ENCODE data around the gene RBMY1E.
"Not testable (repeated sequence)": the region's sequence is repeated elsewhere in the genome, so short reads cannot be mapped to it uniquely, and the experiment has no call there.

Gene RBMY1E

DNA sequence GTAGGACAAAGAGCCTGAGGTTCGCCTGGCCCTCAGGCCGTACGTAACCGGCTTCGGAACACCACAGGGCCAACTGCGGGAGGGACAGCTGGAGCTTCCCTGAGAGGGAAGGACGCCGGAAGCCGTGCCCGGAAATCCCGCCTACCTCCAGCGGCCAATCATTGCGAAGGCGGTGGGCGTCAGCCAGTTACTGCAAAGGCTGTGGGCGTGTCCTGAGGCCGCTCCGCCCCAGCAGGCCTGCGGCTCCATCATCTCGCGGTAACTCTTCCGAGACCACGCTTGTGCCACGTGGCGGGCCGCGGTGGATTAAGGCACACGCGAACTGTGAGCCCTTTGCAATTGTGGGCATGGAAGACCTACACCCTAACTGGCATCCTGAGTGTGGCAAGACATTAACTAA, at the start of gene RBMY1E:
Gene RBMY1E (minus strand): TSS at position 101 of the 400 bp plus-strand sequence. CDS start 1,978 bp downstream, outside the sequence.
- not testable (repeated sequence) for H3K4me1 ChIP-seq (ENCODE audit: insufficient read depth, low read length, severe bottlenecking); H4K20me1 ChIP-seq (ENCODE audit: insufficient read depth, low read length); H3K79me2 ChIP-seq (ENCODE audit: insufficient read depth, low read length); H3K9me2 ChIP-seq (ENCODE audit: low read depth, low read length); H3F3A ChIP-seq (ENCODE audit: insufficient read depth, low read length); H3K9me3 ChIP-seq (ENCODE audit: low read length); H3K27ac ChIP-seq (ENCODE audit: low read depth, low read length, poor library complexity, severe bottlenecking); H3K4me3 ChIP-seq (ENCODE audit: low read depth, low read length, poor library complexity, severe bottlenecking); H3K9ac ChIP-seq (ENCODE audit: low read length); H2AFZ ChIP-seq (ENCODE audit: low read length); H3K27me3 ChIP-seq (ENCODE audit: insufficient read depth, low read length); H3K4me2 ChIP-seq (ENCODE audit: low read length); H3K36me3 ChIP-seq (ENCODE audit: insufficient read depth, low read length)

DNA sequence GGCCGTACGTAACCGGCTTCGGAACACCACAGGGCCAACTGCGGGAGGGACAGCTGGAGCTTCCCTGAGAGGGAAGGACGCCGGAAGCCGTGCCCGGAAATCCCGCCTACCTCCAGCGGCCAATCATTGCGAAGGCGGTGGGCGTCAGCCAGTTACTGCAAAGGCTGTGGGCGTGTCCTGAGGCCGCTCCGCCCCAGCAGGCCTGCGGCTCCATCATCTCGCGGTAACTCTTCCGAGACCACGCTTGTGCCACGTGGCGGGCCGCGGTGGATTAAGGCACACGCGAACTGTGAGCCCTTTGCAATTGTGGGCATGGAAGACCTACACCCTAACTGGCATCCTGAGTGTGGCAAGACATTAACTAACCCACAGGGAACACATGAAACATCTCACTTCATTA, 23.4 kb downstream of the RBMY1E start, which contains the start of gene RBMY1D:
Gene RBMY1D (minus strand): TSS at position 101 of the 400 bp plus-strand sequence. CDS start 2,013 bp downstream, outside the sequence.
- not testable (repeated sequence) for H2AFZ ChIP-seq (ENCODE audit: low read length); H3K9me3 ChIP-seq (ENCODE audit: low read length); H3K9ac ChIP-seq (ENCODE audit: low read length); H3K4me1 ChIP-seq (ENCODE audit: insufficient read depth, low read length, severe bottlenecking); H3K27me3 ChIP-seq (ENCODE audit: insufficient read depth, low read length); H3K4me2 ChIP-seq (ENCODE audit: low read length); H3K79me2 ChIP-seq (ENCODE audit: insufficient read depth, low read length); H3F3A ChIP-seq (ENCODE audit: insufficient read depth, low read length); H3K4me3 ChIP-seq (ENCODE audit: low read depth, low read length, poor library complexity, severe bottlenecking); H3K27ac ChIP-seq (ENCODE audit: low read depth, low read length, poor library complexity, severe bottlenecking); H3K36me3 ChIP-seq (ENCODE audit: insufficient read depth, low read length); H4K20me1 ChIP-seq (ENCODE audit: insufficient read depth, low read length); H3K9me2 ChIP-seq (ENCODE audit: low read depth, low read length)

DNA sequence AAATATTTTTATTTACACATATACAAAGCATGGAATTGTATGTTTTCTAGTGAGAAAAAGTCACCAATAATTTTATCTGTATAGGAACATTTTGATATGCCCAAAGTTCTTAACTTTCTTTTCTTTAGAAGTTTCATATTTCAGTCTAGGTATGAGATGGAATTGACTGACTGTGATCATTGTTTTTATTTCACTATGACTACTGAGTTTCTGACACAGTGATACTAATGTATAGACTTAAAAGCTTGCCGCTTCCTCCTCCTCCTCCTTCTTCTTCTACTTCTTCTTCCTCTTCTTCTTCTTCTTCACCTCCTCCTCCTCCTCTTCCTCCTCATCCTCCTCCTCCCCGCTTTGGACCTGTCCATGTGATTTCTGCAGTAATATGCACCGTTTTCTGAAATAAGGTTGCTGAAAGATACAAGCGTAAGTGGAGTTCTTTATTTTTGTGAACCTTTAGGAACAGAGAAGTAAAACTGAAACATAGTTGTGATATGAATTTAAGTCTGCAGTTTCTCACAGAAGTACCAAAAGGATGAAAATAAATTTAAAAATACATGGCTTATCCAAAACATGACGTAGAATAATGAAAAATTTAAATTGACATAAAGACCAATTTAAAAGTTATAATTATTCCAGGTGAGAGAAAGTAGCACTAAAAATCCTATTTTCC, 48.3 kb downstream of the RBMY1E start:
- H3K4me2 ChIP-seq (ENCODE audit: low read length); H3K79me2 ChIP-seq (ENCODE audit: insufficient read depth, low read length); H4K20me1 ChIP-seq (ENCODE audit: insufficient read depth, low read length); H3K9ac ChIP-seq (ENCODE audit: low read length); H3K9me2 ChIP-seq (ENCODE audit: low read depth, low read length); H3K27ac ChIP-seq (ENCODE audit: low read depth, low read length, poor library complexity, severe bottlenecking); H3K4me1 ChIP-seq (ENCODE audit: insufficient read depth, low read length, severe bottlenecking); H3K36me3 ChIP-seq (ENCODE audit: insufficient read depth, low read length); H3K9me3 ChIP-seq (ENCODE audit: low read length); H3K27me3 ChIP-seq (ENCODE audit: insufficient read depth, low read length); H2AFZ ChIP-seq (ENCODE audit: low read length); H3F3A ChIP-seq (ENCODE audit: insufficient read depth, low read length); H3K4me3 ChIP-seq (ENCODE audit: low read depth, low read length, poor library complexity, severe bottlenecking): not testable (repeated sequence)

Data from OCI-LY1 (cell line).